Measurements from ENCODE around the gene KLHL2. TPM values are rescaled to one million over a fixed set of nuclear protein-coding genes. Genes with fewer than 3 reads are reported as not detected.
A peak's percentile ranks its signal among the peaks of the same experiment; 100 is the strongest.

KLHL2 gene
- total and polyA plus RNA-seq, 2 of the 13 experiments (the other 11 are each of a cell fraction or from before 2014, with no cell fraction given): 9.2 to 17.6 TPM

DNA sequence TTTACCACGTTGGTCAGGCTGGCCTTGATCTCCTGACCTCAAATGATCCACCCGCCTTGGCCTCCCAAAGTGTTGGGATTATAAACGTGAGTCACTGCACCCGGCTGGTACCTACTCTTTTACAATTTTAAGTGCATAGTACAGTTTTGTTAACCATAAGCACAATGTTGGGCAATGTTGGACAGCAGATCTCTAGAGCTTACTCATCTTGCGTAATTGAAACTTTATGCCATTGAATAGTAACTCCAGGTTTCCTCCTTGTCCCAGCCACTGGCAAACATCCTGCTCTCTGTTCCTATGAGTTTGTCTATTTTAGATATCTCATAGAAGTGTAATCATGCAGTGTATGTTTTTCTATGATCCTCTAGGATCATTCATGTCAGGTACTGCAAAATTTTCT, 162.2 kb downstream of the KLHL2 start (continued):
- TF ChIP-seq, protein P1, sequence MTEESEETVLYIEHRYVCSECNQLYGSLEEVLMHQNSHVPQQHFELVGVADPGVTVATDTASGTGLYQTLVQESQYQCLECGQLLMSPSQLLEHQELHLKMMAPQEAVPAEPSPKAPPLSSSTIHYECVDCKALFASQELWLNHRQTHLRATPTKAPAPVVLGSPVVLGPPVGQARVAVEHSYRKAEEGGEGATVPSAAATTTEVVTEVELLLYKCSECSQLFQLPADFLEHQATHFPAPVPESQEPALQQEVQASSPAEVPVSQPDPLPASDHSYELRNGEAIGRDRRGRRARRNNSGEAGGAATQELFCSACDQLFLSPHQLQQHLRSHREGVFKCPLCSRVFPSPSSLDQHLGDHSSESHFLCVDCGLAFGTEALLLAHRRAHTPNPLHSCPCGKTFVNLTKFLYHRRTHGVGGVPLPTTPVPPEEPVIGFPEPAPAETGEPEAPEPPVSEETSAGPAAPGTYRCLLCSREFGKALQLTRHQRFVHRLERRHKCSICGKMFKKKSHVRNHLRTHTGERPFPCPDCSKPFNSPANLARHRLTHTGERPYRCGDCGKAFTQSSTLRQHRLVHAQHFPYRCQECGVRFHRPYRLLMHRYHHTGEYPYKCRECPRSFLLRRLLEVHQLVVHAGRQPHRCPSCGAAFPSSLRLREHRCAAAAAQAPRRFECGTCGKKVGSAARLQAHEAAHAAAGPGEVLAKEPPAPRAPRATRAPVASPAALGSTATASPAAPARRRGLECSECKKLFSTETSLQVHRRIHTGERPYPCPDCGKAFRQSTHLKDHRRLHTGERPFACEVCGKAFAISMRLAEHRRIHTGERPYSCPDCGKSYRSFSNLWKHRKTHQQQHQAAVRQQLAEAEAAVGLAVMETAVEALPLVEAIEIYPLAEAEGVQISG (CRISPR knock-in tag; IDR thresholded peaks at IDR 0.05): peak; percentile 37; the same call in 1 of the 2 replicates
- TF ChIP-seq MEIS1 (CRISPR knock-in tag; IDR thresholded peaks at IDR 0.05; ENCODE audit: borderline replicate concordance): peak; percentile 46; the same call in 1 of the 2 replicates
- TF ChIP-seq ZFP36L1 (CRISPR knock-in tag; IDR thresholded peaks at IDR 0.05): no peak
- TF ChIP-seq, protein P2, sequence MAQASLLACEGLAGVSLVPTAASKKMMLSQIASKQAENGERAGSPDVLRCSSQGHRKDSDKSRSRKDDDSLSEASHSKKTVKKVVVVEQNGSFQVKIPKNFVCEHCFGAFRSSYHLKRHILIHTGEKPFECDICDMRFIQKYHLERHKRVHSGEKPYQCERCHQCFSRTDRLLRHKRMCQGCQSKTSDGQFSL (CRISPR knock-in tag; IDR thresholded peaks at IDR 0.05): no peak
- TF ChIP-seq, protein P3, sequence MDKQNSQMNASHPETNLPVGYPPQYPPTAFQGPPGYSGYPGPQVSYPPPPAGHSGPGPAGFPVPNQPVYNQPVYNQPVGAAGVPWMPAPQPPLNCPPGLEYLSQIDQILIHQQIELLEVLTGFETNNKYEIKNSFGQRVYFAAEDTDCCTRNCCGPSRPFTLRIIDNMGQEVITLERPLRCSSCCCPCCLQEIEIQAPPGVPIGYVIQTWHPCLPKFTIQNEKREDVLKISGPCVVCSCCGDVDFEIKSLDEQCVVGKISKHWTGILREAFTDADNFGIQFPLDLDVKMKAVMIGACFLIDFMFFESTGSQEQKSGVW (CRISPR knock-in tag; IDR thresholded peaks at IDR 0.05; ENCODE audit: borderline replicate concordance): no peak
- TF ChIP-seq, protein P4, sequence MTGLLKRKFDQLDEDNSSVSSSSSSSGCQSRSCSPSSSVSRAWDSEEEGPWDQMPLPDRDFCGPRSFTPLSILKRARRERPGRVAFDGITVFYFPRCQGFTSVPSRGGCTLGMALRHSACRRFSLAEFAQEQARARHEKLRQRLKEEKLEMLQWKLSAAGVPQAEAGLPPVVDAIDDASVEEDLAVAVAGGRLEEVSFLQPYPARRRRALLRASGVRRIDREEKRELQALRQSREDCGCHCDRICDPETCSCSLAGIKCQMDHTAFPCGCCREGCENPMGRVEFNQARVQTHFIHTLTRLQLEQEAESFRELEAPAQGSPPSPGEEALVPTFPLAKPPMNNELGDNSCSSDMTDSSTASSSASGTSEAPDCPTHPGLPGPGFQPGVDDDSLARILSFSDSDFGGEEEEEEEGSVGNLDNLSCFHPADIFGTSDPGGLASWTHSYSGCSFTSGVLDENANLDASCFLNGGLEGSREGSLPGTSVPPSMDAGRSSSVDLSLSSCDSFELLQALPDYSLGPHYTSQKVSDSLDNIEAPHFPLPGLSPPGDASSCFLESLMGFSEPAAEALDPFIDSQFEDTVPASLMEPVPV (CRISPR knock-in tag; IDR thresholded peaks at IDR 0.05): no peak
- TF ChIP-seq REXO4 (CRISPR knock-in tag; IDR thresholded peaks at IDR 0.05; ENCODE audit: borderline replicate concordance): no peak
- TF ChIP-seq, protein P5, sequence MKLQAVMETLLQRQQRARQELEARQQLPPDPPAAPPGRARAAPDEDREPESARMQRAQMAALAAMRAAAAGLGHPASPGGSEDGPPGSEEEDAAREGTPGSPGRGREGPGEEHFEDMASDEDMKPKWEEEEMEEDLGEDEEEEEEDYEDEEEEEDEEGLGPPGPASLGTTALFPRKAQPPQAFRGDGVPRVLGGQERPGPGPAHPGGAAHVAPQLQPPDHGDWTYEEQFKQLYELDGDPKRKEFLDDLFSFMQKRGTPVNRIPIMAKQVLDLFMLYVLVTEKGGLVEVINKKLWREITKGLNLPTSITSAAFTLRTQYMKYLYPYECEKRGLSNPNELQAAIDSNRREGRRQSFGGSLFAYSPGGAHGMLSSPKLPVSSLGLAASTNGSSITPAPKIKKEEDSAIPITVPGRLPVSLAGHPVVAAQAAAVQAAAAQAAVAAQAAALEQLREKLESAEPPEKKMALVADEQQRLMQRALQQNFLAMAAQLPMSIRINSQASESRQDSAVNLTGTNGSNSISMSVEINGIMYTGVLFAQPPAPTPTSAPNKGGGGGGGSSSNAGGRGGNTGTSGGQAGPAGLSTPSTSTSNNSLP (IDR thresholded peaks at IDR 0.05; ENCODE audit: low read depth, low read length): peak; percentile 94
- no peak for TF ChIP-seq MXD4 (CRISPR knock-in tag; IDR thresholded peaks at IDR 0.05)
- TF ChIP-seq PAX8 (CRISPR knock-in tag; IDR thresholded peaks at IDR 0.05; ENCODE audit: borderline replicate concordance): no peak
- TF ChIP-seq ZNF570 (CRISPR knock-in tag; IDR thresholded peaks at IDR 0.05; ENCODE audit: borderline replicate concordance): no peak
- TF ChIP-seq RBM22 (optimal IDR thresholded peaks at IDR 0.05; ENCODE audit: low read length): no peak
- no peak for TF ChIP-seq ZFP37 (CRISPR knock-in tag; IDR thresholded peaks at IDR 0.05; ENCODE audit: borderline replicate concordance)
- TF ChIP-seq, protein P6, sequence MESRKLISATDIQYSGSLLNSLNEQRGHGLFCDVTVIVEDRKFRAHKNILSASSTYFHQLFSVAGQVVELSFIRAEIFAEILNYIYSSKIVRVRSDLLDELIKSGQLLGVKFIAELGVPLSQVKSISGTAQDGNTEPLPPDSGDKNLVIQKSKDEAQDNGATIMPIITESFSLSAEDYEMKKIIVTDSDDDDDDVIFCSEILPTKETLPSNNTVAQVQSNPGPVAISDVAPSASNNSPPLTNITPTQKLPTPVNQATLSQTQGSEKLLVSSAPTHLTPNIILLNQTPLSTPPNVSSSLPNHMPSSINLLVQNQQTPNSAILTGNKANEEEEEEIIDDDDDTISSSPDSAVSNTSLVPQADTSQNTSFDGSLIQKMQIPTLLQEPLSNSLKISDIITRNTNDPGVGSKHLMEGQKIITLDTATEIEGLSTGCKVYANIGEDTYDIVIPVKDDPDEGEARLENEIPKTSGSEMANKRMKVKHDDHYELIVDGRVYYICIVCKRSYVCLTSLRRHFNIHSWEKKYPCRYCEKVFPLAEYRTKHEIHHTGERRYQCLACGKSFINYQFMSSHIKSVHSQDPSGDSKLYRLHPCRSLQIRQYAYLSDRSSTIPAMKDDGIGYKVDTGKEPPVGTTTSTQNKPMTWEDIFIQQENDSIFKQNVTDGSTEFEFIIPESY (CRISPR knock-in tag; IDR thresholded peaks at IDR 0.05): peak; percentile 33; the same call in 1 of the 2 replicates
- TF ChIP-seq ZNF776 (CRISPR knock-in tag; IDR thresholded peaks at IDR 0.05): no peak
- TF ChIP-seq ZNF337 (CRISPR knock-in tag; IDR thresholded peaks at IDR 0.05; ENCODE audit: borderline replicate concordance, low read depth): no peak
- TF ChIP-seq FOXJ3 (CRISPR knock-in tag; IDR thresholded peaks at IDR 0.05; ENCODE audit: borderline replicate concordance): peak; percentile 84; the same call in 1 of the 2 replicates
